GM23338 (cell line): Measurements from ENCODE around the gene THADA.

ENCODE experiments used
- CREB1 ChIP-seq: fragments of 250-450 bp; sonication (Bioruptor Pico); IDR thresholded peaks from 2 replicates; pipeline ENCODE4 v1.5.0; 2020; ENCODE audit warnings: low read depth, mild to moderate bottlenecking, moderate library complexity
- ETS1 ChIP-seq: IDR thresholded peaks from 2 replicates; pipeline ENCODE4 v1.6.1; 2016; ENCODE audit warnings: antibody characterized with exemption
- EZH2 ChIP-seq: fragments of 200-600 bp; sonication (generic); IDR thresholded peaks from one replicate; pipeline ENCODE4 v1.8.0; 2017; ENCODE audit warnings: antibody characterized with exemption, mild to moderate bottlenecking, low read depth; ENCODE audit not compliant: unreplicated experiment
- EZH2phosphoT487 ChIP-seq: fragments of 200-600 bp; sonication (generic); IDR thresholded peaks from one replicate; pipeline ENCODE4 v1.8.1; 2018; ENCODE audit warnings: antibody characterized with exemption; ENCODE audit not compliant: unreplicated experiment
- JUNB ChIP-seq: IDR thresholded peaks from one replicate; pipeline ENCODE4 v1.6.1; 2016; ENCODE audit warnings: antibody characterized with exemption; ENCODE audit not compliant: unreplicated experiment
- NANOG ChIP-seq: IDR thresholded peaks from 2 replicates; pipeline ENCODE4 v1.6.1; 2016; ENCODE audit warnings: antibody characterized with exemption, borderline replicate concordance
- POLR2AphosphoS5 ChIP-seq: IDR thresholded peaks from 2 replicates; pipeline ENCODE4 v1.6.1; 2016; ENCODE audit warnings: antibody characterized with exemption, low read depth
- REST ChIP-seq: IDR thresholded peaks from one replicate; pipeline ENCODE4 v1.6.1; 2018; ENCODE audit warnings: antibody characterized with exemption; ENCODE audit not compliant: unreplicated experiment
- ZNF114 ChIP-seq: fragments of 250-450 bp; sonication (Bioruptor Pico); IDR thresholded peaks from 2 replicates; pipeline ENCODE4 v1.5.0; 2020; ENCODE audit warnings: mild to moderate bottlenecking, moderate library complexity
- ZNF331 ChIP-seq: fragments of 250-450 bp; sonication (Bioruptor Pico); IDR thresholded peaks from 2 replicates; pipeline ENCODE4 v1.5.0; 2020; ENCODE audit warnings: low read depth, mild to moderate bottlenecking, moderate library complexity
- TF ChIP-seq, protein P1 (sequence below), 2 experiments: fragments of 200-600 bp in 1 of 2; sonication (generic) in 1 of 2; conservative IDR thresholded peaks; 2 replicates each; pipeline versions ENCODE4 v1.5.1 to v1.6.1; 2016 to 2017; ENCODE audit warnings: antibody characterized with exemption in 2 of 2, low read depth in 2 of 2, mild to moderate bottlenecking in 2 of 2, moderate library complexity in 1 of 2
- TF ChIP-seq, protein P2 (sequence below): fragments of 250-450 bp; sonication (Bioruptor Pico); IDR thresholded peaks from 2 replicates; pipeline ENCODE4 v1.5.0; 2020; ENCODE audit warnings: mild to moderate bottlenecking, moderate library complexity

DNA sequence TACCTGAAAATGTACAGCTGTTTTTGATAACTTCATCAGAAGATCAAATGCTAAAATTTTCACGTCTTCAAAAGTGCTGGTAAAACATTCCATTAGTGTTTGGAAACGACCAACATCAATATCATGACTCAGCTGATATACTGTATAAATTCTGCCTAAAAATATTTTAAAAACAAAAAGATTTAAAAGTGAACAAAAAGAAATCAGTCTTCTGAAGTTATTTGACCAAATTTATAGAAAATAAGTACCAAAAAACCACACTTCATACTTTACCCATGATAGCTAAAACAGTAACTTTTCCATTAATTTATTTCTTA, 35.6 kb downstream of the THADA start:
- TF ChIP-seq, protein P1, sequence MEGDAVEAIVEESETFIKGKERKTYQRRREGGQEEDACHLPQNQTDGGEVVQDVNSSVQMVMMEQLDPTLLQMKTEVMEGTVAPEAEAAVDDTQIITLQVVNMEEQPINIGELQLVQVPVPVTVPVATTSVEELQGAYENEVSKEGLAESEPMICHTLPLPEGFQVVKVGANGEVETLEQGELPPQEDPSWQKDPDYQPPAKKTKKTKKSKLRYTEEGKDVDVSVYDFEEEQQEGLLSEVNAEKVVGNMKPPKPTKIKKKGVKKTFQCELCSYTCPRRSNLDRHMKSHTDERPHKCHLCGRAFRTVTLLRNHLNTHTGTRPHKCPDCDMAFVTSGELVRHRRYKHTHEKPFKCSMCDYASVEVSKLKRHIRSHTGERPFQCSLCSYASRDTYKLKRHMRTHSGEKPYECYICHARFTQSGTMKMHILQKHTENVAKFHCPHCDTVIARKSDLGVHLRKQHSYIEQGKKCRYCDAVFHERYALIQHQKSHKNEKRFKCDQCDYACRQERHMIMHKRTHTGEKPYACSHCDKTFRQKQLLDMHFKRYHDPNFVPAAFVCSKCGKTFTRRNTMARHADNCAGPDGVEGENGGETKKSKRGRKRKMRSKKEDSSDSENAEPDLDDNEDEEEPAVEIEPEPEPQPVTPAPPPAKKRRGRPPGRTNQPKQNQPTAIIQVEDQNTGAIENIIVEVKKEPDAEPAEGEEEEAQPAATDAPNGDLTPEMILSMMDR (conservative IDR thresholded peaks at IDR 0.05; ENCODE audit: low read depth in 2 of 2) = no peak
- no peak for TF ChIP-seq NANOG
- no peak for TF ChIP-seq EZH2
- no peak for TF ChIP-seq CREB1 (CRISPR knock-in tag)
- no peak for TF ChIP-seq JUNB
- TF ChIP-seq REST = no peak
- no peak for TF ChIP-seq POLR2AphosphoS5
- TF ChIP-seq ZNF114 (CRISPR knock-in tag) = no peak
- TF ChIP-seq, protein P2, sequence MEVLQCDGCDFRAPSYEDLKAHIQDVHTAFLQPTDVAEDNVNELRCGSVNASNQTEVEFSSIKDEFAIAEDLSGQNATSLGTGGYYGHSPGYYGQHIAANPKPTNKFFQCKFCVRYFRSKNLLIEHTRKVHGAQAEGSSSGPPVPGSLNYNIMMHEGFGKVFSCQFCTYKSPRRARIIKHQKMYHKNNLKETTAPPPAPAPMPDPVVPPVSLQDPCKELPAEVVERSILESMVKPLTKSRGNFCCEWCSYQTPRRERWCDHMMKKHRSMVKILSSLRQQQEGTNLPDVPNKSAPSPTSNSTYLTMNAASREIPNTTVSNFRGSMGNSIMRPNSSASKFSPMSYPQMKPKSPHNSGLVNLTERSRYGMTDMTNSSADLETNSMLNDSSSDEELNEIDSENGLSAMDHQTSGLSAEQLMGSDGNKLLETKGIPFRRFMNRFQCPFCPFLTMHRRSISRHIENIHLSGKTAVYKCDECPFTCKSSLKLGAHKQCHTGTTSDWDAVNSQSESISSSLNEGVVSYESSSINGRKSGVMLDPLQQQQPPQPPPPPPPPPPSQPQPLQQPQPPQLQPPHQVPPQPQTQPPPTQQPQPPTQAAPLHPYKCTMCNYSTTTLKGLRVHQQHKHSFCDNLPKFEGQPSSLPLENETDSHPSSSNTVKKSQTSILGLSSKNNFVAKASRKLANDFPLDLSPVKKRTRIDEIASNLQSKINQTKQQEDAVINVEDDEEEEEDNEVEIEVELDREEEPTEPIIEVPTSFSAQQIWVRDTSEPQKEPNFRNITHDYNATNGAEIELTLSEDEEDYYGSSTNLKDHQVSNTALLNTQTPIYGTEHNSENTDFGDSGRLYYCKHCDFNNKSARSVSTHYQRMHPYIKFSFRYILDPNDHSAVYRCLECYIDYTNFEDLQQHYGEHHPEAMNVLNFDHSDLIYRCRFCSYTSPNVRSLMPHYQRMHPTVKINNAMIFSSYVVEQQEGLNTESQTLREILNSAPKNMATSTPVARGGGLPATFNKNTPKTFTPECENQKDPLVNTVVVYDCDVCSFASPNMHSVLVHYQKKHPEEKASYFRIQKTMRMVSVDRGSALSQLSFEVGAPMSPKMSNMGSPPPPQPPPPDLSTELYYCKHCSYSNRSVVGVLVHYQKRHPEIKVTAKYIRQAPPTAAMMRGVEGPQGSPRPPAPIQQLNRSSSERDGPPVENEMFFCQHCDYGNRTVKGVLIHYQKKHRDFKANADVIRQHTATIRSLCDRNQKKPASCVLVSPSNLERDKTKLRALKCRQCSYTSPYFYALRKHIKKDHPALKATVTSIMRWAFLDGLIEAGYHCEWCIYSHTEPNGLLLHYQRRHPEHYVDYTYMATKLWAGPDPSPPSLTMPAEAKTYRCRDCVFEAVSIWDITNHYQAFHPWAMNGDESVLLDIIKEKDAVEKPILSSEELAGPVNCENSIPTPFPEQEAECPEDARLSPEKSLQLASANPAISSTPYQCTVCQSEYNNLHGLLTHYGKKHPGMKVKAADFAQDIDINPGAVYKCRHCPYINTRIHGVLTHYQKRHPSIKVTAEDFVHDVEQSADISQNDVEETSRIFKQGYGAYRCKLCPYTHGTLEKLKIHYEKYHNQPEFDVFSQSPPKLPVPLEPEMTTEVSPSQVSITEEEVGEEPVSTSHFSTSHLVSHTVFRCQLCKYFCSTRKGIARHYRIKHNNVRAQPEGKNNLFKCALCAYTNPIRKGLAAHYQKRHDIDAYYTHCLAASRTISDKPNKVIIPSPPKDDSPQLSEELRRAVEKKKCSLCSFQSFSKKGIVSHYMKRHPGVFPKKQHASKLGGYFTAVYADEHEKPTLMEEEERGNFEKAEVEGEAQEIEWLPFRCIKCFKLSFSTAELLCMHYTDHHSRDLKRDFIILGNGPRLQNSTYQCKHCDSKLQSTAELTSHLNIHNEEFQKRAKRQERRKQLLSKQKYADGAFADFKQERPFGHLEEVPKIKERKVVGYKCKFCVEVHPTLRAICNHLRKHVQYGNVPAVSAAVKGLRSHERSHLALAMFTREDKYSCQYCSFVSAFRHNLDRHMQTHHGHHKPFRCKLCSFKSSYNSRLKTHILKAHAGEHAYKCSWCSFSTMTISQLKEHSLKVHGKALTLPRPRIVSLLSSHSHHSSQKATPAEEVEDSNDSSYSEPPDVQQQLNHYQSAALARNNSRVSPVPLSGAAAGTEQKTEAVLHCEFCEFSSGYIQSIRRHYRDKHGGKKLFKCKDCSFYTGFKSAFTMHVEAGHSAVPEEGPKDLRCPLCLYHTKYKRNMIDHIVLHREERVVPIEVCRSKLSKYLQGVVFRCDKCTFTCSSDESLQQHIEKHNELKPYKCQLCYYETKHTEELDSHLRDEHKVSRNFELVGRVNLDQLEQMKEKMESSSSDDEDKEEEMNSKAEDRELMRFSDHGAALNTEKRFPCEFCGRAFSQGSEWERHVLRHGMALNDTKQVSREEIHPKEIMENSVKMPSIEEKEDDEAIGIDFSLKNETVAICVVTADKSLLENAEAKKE = no peak
- no peak for TF ChIP-seq ZNF331
- no peak for TF ChIP-seq EZH2phosphoT487
- TF ChIP-seq ETS1 = no peak
